GM19193 (cell line): Measurements from ENCODE around the gene OR5B12.

ENCODE experiments used
- POLR2A ChIP-seq: IDR thresholded peaks from 4 replicates; pipeline ENCODE4 v1.6.1; 2011; ENCODE audit not compliant: insufficient read depth, insufficient read length; ENCODE audit errors: extremely low read depth

Gene OR5B12

DNA sequence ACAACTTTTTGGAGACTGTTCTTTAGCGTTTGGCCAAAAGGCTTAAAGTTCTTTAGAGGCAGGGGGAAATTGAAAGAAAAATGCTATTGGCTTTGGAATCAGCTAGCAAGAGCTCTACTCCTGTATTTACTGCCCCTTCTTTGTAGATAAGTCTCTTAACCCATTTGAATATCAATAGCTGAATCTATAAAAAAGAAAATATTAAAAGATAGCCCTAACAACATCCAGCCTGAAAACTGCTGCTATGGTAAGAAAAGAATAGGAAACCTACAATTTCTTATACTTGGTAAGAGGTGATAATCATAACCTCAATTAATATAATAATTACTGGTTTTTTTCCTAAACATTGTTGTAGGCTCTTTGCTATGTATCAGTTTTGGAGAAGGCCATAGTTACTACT lies at the start of gene OR5B12:
Gene OR5B12, minus strand, starts transcription at position 101 of the 400 bp plus-strand sequence. CDS start 2,085 bp downstream, outside the sequence.
- TF ChIP-seq POLR2A = no peak

DNA sequence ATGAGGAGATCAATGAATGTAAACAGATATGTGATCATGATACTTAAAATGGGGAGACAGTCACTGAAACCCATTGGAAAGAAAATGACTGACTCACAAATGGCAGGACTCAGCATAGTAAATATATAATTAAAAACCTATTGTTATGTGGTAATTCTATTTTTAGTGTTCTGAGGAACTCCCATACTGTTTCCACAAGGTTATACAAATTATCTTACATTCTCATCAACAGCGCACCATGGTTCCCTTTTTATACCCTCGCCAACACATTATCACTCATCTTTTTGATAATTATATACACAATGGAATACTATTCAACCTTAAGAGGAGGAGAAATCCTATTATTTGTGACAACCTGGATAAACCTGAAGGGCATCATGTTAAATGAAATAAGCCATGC lies 48.8 kb upstream of the OR5B12 start:
- TF ChIP-seq POLR2A = no peak

DNA sequence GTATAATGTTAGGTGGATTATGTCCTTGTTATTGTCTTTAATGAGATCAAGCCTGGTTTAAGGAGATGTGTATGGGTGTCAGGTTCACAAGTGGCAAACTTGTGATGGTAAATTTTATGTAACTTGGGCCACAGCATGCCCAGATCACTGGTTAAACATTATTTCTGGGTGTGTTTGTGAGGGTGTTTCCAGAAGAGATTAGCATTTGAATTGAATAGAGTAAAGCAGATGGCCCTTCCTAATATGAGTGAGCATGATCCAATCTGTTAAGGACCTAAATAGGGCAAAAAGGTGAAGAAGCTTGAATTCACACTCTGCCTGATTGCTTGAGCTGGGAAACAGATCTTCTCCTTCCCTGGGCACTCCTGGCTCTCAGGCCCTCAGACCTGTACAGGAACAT lies 45.1 kb upstream of the OR5B12 start:
- TF ChIP-seq POLR2A = no peak

DNA sequence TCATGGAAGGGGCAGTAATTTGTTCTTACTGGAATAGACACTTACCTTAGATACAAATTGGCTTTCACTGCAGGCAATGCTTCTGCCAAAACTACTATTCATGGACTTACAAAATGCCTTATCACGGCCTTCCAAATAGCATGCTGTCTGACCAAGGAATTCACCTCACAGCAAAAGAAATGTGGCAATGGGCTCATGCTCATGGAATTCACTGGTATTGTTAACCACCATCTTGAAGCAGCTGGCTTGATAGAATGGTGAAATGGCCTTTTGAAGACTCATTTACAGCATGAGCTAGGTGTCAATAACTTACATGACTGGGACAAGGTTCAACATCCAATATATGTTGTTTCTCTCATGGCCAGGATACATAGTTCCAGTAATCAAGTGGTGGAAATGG lies 43.9 kb upstream of the OR5B12 start:
- no peak for TF ChIP-seq POLR2A

DNA sequence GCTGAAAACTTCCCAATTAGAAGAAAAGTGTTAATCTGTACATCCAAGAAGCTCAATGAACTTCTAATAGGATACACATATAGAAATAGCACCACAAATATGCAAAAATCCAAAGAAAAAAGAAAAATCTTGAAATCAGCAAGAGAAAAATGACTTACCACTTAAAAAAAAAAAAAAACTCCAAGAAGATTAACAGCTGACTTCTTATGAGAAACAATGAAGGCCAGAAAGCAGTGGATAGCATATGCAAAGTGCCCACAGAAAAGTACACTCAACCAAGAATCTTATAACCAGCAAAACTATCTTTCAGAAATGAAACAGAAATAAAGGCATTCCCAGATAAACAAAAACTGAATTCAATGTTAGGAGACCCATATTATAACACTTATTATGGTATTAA lies 29.9 kb upstream of the OR5B12 start:
- TF ChIP-seq POLR2A = no peak

DNA sequence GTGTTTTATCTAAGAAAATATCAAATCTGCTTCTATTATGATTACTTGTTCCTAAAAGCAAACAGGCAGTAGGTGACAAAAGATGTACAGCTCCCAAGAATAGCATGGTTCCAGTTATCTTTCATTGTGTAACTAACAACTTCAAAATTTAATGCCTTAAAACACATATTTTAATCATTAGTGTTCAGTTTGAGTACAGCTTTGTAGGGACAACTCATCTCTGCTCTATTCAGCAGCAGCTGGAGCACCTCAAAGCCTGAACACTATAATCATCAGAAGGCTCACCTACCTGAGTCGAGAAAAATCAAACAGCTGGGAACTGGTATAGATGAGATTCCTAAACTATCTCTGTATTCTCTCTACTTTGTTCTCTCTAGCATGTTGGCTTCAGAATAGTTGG lies 24.3 kb upstream of the OR5B12 start:
- TF ChIP-seq POLR2A = no peak

DNA sequence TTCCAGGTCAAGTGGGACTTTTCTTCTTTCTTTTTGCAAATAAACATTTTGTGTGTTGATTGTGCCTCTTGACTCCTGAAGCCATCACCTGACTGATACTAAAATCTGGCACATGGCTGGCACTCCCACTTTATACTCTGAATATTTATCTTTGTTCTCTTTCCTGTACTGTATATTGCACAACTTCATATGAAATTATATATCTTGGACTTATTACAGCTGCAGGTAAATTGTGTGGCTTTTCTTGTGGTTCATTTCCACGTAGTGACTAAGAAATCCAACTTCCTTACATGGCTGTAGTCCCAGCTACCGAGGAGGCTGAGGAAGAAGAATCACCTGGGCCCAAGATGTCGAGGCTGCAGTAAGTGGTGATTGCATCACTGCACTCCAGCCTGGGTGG lies 23.7 kb upstream of the OR5B12 start:
- no peak for TF ChIP-seq POLR2A

DNA sequence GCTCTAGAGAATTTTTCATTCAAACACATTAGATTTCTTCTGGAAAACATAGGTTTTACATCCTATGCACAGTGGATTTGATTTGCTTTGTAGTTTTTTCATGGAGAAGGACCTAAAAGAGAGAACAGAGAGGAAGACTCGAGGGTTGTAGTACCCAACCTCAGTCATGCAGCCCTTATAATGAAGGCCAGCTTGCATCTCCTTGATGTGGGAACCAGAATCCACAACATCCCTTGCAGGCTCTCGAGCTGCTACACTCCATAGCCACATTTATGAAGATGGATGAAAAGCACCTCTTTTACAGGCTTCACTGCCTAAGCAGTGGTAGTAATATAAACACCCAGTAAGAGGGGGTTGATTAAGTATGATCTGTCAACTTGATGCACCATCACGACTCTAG lies 9.5 kb upstream of the OR5B12 start:
- TF ChIP-seq POLR2A = no peak

DNA sequence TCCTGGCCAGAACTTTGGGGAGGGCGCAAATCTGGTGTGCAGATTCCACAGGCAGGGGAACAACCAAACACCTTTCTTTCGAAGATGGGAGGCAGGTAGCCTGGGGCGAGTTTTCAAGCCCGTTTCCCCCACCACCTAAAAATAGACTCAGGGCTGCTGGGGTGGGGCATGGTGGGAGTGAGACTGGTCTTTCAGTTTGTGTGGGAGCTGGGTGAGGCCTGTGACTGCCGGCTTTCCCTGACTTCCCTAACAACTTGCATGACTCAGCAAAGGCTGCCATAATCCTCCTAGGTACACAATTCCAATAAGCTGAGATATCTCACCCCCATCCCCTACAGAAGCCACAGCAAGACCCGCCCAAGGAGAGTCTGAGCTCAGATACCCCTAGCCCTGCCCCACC lies 4.3 kb upstream of the OR5B12 start:
- no peak for TF ChIP-seq POLR2A

DNA sequence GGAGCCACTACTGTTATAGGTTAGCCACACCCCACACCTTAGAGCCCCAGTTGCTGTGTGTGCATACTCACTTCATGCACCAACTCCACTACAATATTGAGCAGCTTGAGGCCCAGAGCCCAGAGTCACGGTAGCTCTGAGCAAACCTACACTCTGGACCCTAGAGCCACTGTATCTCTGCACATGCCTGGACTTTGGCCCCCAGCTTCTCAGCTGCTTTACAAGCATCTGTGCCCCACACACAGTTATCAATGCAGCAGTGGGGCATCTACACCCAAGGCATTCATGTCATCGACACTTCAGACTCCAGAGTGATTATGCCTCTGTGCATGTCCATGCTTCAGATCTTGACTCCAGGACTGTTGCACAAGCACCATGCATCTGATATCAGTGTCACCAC lies 2.3 kb upstream of the OR5B12 start:
- no peak for TF ChIP-seq POLR2A

DNA sequence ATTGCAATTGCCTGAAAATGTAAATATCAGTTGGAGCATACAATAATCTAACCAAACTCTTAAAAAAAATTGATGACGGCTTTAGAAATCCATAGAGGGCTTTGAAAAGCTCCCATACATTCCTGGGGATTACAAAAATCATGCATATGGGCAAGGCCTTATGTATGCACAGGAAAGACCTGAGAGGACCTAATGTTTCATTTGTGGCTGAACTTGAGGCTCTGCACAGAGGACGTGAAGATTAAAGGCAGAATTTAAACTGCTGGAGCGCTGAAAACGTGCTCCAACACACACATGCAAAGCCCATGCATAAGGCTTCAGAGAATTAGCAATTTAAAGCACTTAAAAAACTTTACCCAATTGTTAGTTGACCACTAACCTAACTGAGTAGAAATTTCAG lies 3.5 kb downstream of the OR5B12 start:
- no peak for TF ChIP-seq POLR2A

DNA sequence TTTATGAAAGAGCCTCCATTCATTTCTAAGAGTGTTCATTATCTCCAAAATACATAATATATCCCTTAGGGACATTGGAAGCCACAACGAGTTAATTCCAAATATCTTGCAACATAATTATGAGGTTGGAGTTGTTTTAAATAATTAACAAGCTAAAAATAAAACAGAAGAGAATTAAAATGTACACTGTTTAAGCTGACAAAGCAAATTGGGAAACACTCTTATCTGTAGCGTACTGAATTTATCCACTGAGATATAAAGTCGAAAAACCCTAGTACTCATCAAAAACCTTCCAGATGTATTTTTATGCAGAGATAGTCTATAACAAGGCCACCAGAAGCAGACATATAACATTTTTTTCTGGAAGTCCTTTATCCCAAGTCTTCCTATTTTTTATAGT lies 7.8 kb downstream of the OR5B12 start:
- TF ChIP-seq POLR2A = no peak

DNA sequence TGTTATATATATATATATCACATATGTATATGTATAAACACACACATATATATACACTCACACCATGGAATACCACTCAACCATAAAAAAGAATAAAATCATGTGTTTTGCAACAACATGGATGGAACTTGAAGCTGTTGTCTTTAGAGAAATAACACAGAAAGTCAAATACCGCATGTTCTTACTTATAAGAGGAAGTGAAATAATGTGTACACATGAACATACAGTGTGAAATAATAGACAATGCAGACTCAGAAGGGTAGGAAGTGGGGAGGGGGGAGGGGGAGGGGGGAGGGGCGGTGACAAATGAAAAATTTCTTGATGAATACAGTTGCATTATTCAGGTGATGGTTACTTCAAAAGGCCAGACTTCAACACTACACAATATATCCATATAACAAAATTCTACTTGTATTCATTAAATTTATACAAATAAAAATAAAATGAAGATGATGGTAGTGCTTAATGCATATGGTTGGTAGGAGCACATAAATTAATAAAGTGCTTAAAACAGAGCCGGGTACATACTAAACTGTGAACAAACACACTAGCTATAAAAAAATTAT lies 8.3 kb downstream of the OR5B12 start:
- no peak for TF ChIP-seq POLR2A

DNA sequence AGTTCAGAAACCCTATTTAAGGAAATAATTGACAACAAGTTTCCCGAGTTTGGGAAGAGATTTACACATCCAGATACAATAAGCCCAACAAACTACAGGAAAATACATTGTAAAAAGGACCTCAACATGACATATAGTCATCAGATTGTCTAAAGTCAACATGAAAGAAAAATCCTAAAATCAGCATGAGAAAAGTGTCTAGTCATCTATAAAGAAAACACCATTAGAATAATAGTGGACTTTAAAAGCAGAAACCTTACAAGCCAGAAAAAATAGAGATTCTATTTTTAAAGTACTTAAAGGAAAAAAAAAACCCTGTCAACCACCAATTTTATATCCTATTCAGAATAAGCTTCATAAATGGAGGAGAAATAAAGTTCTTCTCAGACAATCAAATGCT lies 12.8 kb downstream of the OR5B12 start:
- no peak for TF ChIP-seq POLR2A

DNA sequence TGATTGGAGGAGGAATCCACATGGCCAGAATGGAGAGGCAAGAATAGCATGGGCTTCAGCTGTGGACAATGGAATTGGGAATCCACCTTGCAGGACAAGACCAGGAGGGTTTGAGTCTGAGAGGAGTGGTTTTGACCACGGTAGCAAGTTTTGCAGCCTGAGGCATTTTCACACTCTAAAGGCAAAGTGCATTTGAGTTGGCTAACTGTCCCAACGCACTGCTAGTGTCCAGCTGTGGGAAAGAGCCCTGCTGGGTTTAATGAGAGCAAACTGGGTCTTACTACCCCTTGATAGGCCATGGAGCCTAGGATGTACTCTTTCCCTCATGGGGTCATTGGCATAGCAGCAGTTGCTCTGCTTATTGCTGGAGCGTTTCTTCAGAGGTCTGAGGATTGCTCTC lies 14.0 kb downstream of the OR5B12 start, which contains the start of gene OR5B2:
Gene OR5B2, minus strand, starts transcription at position 101 of the 400 bp plus-strand sequence. CDS start 4,860 bp downstream, outside the sequence.
- TF ChIP-seq POLR2A = no peak

DNA sequence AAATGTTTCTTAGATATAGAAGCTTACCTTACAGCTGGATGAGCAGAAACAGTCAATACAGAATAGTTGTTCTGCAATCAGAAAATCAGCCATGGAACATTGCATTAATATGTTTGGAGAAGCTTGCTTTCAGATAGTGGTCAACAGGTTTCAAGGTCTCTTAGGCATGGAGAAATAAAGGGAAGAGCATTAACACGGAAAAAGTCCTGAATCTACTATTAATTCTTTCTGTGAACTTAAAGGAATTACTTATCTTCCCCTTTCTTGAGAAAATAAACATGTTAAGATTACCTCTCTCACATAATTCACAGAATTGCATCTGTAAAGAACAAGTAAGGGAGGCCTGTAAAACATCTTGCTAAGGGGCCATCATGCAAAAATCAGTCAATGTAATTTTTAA lies 35.3 kb downstream of the OR5B12 start, which contains the start of gene OR5B3:
Gene OR5B3, minus strand, starts transcription at position 101 of the 400 bp plus-strand sequence. CDS start 3,465 bp downstream, outside the sequence.
- TF ChIP-seq POLR2A = no peak

DNA sequence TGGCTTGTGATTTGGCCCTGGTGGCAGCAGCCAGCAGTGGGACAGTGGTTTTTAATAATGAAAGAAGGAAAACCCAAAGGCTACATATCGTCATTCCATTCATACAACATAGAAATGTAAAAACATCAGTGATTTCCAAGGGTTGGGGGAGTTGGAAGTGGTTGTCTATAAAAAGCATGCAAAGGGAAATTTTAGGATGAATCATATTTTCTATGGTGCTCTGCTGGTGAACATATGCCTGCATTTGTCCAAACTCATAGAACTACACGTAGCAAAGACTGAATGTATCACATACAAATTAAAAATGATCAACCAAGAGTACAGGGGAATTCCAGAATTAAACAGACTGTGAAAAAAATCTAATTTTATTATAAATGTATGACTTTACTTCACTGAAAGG lies 46.5 kb downstream of the OR5B12 start:
- TF ChIP-seq POLR2A = no peak
